Stimulated activated CD4-positive, alpha-beta T cell treated with anti-CD3 and anti-CD28 coated beads, Interleukin-4, amount 100 ng/mL, for 48 hours (primary cell): ENCODE data around the gene COBLL1.
"Not testable (repeated sequence)": the region's sequence is repeated elsewhere in the genome, so short reads cannot be mapped to it uniquely, and the experiment has no call there.

ENCODE experiments used
- DNase-seq, 2 donors: peaks; one replicate each; pipeline ENCODE4 v3.0.0-alpha.2; 2020; ENCODE audit warnings: low read depth in 2 of 2

Gene COBLL1

GRCh38 chr2:164717000-164717803 is 124.4 kb downstream of the COBLL1 start:
- DNase-seq = no peak

DNA sequence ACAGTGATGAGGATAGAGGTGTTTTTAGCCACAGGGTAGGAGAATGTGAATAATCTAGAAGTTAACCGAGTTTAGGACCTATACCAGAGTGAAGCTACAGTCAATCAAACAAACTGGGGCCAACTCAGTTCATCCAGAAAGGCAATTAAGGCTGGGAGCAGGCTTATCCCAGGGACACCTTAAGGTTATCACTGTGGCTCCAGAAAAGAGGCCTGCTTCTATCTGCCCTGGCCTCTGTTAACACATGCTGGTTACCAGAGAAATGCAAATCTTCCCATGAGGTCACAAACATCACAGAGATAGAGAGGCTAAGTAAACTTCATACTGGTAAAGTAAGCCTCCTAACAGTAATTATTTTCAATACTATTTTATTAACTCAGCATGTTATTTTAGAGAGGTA is 127.2 kb downstream of the COBLL1 start:
- no peak for DNase-seq

- DNase-seq = no peak
Observed at GRCh38 chr2:164711766-164712138, 129.9 kb downstream of the COBLL1 start.

DNA sequence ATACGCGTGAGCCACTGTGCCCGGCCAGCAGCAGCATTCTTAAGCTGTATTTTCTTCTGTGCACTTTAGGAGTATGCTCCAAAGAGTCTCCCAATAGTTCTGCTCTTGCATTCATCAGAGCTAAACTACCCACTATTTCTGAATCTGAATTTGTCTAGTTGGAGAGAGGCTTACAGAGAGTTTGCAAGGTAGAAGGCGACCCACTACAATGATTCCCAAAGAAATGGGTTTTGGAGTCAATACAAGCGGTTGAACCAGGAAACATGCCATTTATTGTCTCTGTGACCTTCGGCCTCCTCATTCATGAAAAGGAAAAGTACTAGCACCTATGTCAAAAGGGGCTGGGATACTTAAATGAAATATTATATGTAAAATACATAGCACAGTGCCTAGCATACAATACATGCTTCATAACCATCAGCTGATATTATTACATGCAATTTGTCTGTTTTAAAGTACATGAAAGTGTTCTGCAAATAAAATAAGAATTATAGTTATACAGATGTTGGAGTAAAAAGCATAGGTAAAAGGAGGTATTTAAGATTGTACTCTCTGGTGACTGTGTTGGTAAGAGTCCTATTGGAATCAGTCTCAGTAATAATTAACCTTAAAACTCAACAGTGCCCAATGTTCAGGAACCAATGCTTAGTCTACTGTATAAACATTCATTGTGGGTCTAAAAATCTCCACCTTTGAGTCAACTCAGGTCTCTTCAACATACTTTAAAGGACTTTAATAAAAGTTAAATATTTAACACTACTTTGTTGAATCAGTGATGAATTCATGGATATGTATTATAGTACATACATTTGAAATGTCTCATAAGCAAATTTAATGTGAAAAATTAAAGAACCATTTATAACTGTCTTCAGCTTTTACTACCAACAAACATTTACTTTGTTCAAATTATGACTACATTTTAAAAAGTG is 130.5 kb downstream of the COBLL1 start:
- DNase-seq = no peak

DNA sequence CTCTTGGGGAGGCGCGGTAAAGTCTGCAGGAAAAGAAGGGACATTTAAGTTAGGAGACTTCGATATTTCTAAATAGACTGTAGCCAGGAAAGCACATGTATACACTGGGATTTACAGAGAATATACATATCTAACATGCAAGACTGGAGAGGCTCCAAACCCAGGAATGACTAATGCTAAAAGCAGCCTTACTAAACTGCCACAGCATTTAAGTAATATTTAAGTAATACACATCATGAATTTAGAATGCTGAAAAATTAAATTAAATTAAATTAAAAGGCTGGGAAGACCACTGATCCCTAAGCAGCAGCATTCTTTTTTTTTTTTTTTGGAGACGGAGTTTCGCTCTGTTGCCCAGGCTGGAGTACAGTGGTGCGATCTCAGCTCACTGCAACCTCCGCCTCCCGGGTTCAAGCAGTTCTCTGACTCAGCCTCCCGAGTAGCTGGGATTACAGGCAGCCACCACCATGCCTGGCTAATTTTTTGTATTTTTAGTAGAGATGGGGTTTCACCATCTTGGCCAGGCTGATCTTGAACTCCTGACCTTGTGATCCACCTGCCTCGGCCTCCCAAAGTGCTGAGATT is 131.3 kb downstream of the COBLL1 start:
- DNase-seq = not testable (repeated sequence)

DNA sequence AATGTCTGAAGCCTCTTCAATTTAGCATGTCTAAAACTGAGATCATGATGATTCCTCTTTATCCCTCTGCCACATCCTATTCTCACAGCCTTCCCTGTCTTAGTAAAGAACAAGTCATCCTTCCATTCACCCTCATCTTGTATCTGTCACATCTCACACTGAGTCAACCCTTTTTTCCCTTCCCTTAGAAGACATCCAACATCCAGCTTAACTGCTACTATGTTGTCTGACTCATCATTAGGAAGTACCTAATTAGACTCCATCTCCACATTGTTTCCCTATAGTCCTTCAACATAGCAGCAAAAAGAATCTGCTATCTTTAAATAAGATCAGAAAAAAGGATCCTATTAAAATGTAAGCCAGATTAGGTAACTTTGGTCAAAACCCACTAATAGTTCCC is 135.1 kb downstream of the COBLL1 start:
- DNase-seq = no peak

- DNase-seq = no peak
Observed at GRCh38 chr2:164705412-164706167, 136.0 kb downstream of the COBLL1 start.

- DNase-seq = no peak
Observed at GRCh38 chr2:164703915-164704706, 137.5 kb downstream of the COBLL1 start.

- no peak for DNase-seq
Observed at GRCh38 chr2:164701565-164701964, 140.1 kb downstream of the COBLL1 start.

DNA sequence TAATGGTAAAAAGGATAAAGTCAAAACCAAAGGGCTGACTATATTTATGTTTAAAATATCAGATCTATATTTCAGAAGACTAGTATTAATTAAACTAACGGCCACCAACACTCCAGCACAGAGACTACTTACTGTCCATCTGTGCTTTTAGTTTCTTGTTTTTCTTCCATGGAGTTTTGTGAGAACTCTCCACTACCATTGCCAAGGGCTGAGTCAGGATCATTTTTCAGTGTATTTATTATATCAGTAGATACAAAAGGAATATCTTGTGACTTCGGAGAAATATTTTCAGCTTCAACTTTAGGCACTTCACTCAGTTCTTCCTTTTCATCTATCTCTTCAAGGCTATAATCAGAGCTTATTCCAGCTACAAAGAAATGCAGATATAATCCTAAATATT is 141.2 kb downstream of the COBLL1 start:
- DNase-seq = no peak

DNA sequence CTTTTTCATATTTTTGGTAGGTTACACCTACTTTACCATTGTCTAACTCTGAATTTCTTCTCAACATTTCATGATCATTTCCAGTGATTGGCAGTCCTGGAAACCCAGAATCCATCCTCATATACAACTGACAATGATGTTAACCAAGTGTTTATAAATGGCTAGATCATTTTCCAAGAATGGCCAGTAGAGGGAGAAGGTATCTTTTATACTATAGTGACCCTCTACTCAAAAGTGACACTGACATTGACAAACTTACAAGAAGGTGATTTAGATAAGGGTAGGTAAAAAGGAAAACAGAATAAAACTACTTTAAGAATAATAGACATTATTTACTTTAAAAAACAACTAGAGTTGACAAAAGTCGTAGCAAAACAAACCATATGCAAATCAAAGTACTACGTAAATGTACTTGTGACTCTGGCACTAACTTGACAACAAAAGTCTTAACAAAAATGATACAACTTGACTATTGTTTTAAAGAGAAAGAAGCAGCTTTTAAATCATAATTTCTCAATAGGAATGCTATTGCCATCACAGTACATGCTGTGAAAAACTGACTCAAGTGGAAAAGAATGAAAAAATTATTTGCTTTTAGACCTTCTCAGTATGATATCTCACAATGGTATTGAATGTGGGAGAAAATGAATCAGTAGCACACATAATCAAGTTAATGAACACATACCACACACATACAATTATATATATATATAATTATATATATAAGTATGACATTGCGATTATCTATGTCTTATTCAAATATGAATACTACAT is 143.7 kb downstream of the COBLL1 start:
- DNase-seq = no peak

GRCh38 chr2:164696634-164697033 is 145.0 kb downstream of the COBLL1 start:
- no peak for DNase-seq

GRCh38 chr2:164694275-164694695 is 147.3 kb downstream of the COBLL1 start:
- no peak for DNase-seq

DNA sequence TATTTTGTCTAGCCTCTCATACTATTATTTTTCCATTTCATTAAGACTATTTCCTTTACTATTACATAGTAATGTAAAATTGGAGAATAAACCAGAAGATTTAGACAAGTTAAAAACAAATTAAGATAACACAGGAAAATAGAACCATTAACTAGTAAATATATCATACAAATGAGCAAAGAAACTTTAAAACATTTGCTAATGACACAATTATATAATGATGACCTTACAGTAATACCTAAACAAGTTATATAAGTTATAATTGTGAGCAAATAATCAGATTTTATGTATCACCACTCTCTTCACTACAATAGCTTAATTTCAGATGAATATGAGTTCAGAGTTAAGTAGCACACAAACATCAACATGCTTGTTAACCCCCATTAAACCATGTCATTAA is 147.8 kb downstream of the COBLL1 start:
- DNase-seq = no peak

DNA sequence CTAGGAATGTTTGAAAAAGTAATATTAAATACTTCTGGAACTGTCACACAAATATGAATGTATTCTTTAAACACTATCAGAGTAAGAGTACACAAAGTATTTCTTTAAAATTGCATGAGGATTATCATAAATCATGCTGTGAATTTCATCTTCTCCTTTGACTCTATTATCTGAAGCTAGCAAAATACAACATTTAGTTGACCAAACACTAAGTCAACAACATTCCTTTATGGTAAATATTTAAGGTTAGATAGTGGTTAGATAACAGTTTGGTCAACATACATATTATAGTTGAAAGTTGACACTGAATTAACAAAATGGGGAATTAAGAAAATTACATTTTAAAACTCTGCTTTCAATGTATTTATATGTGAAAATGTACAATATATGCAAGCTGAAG is 148.2 kb downstream of the COBLL1 start:
- no peak for DNase-seq

DNA sequence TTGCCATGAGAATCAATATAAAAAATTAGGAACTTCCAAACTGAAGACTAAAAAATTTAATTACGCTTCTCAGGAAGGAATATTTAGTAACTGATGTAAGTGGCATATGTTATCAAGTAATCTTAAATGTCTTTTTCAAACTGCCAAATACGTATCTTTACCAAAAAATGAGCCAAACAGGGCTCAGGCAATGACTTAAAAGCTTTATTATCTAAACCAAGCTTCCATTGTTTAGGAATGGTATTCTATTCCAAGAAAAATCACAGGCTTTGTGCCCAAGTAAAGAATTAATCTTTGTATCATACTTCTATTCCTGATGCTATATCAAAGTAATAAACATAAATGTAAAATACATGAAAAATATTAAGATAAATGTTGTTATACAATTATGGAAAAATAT is 148.7 kb downstream of the COBLL1 start:
- no peak for DNase-seq

GRCh38 chr2:164692114-164692513 is 149.5 kb downstream of the COBLL1 start:
- no peak for DNase-seq

GRCh38 chr2:164691346-164691887 is 150.2 kb downstream of the COBLL1 start:
- no peak for DNase-seq

GRCh38 chr2:164690361-164690760 is 151.3 kb downstream of the COBLL1 start:
- DNase-seq = no peak

DNA sequence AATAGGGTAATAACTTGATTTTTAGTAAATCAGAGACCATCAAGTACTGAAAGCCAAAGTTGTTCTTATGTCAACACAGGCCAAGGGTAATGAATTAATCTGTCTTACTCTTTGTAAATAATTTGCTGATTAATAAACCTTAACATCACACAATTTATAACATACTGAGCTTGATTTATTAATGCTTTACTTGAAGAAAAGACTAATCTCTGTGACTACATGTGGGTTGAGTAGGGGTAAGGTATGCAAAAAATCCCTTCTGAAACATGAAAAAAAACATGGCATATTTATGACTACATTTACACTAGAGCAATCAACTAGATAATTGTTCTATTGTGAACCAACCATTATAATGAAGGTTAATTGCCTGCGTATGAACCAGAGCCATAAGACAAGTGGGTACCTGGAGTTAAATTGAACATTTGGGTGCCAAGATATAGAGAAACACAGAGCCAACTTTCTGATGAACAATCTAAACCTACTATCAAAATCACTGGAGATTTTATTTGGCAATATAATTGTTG is 152.7 kb downstream of the COBLL1 start:
- DNase-seq = no peak
